ENCODE results near the gene PDZRN4.
"Not testable (repeated sequence)": the region's sequence is repeated elsewhere in the genome, so short reads cannot be mapped to it uniquely, and the experiment has no call there.

PDZRN4 gene

DNA sequence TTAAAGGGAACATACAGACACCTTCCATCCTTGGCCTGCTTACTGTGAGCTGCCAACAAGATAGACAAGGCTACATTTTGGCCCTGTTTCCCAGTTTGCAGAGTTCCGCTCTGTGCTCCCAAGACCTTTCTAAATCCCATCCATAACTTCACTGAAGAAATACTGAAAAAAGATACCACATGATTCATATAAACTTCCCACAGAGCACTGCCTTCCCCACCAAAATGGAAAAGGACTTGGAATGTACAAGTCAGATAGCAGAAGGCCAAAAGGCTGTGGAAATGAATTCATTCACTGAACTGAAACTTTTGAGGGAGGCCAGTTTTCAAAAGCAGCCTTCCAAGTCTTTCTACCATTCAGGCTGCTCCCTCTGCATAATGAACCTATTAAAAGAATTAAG lies 29.6 kb downstream of the PDZRN4 start:
- DNase-seq, result no peak

GRCh38 chr12:41220931-41221330 lies 32.8 kb downstream of the PDZRN4 start:
- DNase-seq, result no peak

GRCh38 chr12:41221491-41221890 lies 33.4 kb downstream of the PDZRN4 start:
- no peak for DNase-seq

DNA sequence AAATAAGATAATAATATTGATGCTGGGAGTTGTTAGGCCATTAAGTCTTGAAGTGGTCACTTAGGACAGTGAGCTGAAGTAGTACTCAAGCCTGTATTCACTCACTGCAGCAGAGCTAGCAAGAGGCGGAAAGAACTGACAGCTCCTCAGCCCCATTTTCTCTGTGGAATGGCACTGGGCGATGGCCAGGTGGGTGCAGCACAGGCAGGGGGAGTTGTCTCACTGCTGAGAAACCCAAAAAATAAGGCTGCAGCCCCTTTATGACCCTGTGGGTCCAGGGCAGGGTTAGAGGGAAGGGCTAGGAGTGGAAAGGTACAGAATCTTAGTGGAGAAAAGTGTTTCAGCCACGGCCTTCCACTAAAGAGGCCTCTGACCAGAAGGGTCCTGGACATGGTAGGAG lies 35.5 kb downstream of the PDZRN4 start:
- DNase-seq, result no peak

GRCh38 chr12:41224066-41224465 lies 35.9 kb downstream of the PDZRN4 start:
- DNase-seq, result no peak

DNA sequence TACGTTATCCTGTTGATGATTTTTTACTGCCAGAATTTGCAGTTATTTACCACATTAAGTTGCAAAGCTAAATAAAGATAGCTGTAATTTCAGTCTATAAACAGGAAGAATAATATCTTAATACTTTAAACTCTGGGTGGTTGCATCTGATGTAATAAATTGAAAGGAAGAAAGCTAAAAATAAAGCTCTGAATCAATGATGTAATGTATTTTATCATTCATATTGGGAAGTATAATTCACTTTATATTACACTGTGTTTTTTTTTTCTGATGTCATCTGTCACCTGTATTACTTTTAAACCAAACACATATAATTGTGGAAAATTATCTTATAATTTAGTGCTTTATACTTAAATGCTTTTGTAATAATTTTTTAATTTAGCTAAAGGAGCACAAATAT lies 37.1 kb downstream of the PDZRN4 start:
- no peak for DNase-seq

DNA sequence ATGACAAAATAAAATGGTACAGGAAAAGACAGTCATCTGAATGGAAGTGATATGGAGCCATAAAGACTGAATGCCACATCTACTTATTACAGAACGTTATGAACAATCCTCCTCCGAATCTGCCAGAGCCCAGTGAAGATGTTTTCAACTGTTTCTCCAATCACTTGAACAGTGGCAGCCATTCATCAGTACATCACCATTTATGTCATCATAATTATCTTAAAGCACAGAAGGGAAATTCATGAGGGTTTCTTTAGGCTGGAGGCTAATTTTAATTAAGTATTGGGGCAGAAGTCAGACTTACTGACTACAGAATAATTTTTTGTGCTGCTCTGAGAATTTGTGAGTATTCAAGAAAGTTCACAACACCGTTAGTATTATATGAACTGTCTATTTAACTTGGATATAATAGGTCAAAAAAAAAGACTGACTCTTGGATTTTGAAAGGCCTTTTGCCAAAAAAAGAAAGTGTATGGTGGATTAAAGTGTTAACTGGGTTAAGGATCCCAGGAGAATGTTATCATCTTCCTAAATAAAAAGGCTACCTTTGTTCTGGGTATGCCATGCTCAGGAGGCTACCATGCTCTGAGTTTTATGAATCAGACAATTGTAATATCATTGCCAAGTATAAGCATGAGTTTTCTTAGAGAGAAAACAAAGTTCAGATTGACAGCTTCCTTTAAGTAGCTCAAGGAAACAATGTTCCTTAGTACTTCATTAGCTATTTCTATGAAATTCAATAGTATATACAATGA lies 40.1 kb downstream of the PDZRN4 start:
- DNase-seq, result no peak

DNA sequence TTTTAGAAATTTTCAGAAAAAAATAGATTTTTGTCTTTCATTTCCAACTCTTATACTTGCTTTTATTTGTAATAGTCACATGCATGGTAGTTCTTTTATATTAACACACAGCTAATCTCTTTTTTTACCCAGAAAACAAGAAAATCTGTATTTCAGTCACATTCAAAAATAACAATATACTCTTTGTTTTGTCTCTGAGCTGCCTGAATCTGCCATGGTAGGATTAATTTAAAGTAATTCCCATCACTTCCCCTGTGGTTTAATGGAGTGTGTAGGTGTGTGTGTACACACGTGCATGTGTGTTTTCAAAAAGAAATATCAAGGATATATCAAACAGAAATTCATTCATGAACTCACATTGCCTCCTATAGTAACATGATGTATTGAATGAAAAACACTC lies 42.6 kb downstream of the PDZRN4 start:
- DNase-seq, result no peak

GRCh38 chr12:41234692-41235091 lies 46.6 kb downstream of the PDZRN4 start:
- DNase-seq, result no peak

GRCh38 chr12:41242603-41243002 lies 54.5 kb downstream of the PDZRN4 start:
- DNase-seq, result no peak

GRCh38 chr12:41248391-41248790 lies 60.3 kb downstream of the PDZRN4 start:
- DNase-seq, result no peak

DNA sequence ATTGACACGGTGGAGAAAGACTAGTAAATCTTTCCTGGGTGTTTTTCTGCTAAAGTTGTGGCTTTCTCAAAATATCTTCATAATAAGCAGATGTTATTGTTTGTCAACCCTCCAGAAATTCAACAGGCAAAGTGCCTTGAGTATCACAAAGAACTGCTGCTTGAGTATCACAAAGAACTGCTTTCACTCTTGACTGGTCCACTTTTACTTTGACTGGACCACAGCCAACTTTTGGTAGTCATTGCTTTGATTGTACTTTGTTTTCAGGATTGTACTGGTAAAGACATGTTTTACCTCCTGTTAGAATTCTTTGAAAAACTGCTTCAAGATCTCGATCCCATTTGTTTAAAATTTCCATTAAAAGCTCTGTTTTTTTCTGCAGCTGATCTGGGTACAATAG lies 62.6 kb downstream of the PDZRN4 start:
- no peak for DNase-seq

GRCh38 chr12:41254004-41254914 lies 66.1 kb downstream of the PDZRN4 start:
- DNase-seq, result no peak

- DNase-seq, result not testable (repeated sequence)
Observed at GRCh38 chr12:41263196-41263595, 75.1 kb downstream of the PDZRN4 start.

DNA sequence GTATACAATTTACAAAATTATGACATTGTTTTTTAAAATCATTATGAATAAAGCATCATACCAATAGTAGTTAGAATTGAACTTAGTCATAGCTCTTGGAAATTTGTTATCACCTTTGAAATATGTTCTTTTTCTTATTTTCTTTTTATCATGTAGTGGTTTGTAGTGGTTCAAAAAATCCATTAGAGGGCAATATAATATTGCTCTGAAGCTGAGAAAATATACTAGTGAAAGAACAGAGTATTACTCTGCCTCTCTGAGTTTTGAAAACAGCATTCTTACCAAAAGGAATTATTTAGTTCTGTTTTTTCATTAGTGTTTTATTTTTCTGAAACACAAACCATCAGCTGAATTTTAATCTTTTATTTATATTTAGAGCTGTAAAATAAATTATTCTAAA lies 76.2 kb downstream of the PDZRN4 start:
- no peak for DNase-seq

DNA sequence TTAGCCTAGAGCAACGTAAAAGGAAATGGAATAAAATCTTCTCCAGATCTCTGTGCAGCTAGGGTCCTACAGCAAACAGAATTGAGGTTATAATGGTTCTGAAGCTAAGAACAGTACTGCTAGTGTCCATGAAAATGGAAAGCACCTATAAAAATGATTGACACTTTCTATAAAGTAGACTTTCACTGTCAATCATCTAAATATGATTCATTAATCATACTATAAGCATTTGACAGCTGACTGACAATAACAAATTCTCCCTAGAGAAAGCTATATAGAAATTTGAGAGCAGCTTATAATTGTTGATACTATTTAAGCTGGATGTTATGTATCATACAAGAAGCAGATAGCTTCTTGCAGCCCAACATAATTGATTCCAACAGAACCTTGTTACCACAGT lies 80.9 kb downstream of the PDZRN4 start:
- no peak for DNase-seq

GRCh38 chr12:41271489-41271888 lies 83.4 kb downstream of the PDZRN4 start:
- no peak for DNase-seq

DNA sequence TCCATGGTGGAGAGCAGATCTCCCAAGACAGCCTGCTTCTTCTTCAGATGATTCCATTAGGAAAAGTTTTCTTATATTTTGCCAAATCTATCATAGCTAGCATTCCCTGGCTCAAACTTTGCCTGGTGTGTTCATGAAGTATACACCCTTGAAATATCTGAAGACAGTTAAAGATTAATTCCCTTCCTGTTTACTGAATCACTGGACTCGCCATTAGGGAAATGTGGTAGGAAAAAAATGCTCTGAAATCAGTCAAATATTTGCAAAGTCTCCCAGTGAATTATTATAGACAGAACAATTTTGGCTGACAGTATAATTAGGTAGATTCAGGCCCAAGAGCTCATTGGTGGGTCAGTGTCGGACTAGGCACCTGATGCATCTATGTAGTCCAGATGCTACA lies 86.5 kb downstream of the PDZRN4 start:
- no peak for DNase-seq

- no peak for DNase-seq
Observed at GRCh38 chr12:41277100-41277945, 89.2 kb downstream of the PDZRN4 start.

GRCh38 chr12:41277946-41278267 lies 89.8 kb downstream of the PDZRN4 start:
- no peak for DNase-seq

DNA sequence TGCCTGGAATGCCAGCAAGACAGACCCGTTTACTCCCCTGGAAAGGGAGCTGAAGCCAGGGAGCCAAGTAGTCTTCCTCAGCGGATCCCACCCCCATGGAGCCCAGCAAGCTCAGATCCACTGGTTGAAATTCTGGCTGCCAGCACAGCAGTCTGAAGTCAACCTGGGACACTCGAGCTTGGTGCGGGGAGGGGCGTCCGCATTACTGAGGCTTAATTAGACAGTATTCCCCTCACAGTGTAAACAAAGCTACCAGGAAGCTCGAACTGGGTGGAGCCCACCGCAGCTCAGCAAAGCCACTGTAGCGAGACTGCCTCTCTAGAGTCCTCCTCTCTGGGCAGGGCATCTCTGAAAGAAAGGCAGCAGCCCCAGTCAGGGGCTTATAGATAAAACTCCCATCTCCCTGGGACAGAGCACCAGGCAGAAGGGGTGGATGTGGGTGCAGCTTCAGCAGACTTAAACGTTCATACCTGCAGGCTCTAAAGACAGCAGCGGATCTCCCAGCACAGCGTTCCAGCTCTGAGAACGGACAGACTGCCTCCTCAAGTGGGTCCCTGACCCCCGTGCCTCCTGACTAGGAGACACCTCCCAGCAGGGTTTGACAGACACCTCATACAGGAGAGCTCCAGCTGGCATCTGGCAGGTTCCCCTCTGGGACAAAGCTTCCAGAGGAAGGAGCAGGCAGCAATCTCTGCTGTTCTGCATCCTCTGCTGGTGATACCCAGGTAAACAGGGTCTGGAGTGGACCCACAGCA lies 92.4 kb downstream of the PDZRN4 start:
- not testable (repeated sequence) for DNase-seq

DNA sequence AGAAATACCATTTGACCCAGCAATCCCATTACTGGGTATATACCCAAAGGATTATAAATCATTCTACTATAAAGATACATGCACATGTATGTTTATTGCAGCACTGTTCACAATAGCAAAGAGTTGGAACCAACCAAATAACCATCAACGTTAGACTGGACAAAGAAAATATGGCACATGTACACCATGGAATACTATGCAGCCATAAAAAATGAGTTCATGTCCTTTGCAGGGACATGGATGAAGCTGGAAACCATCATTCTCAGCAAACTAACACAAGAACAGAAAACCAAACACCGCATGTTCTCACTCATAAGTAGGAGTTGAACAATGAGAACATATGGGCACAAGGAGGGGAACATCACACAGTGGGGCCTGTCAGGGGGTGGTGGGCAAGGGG lies 97.3 kb downstream of the PDZRN4 start:
- not testable (repeated sequence) for DNase-seq

DNA sequence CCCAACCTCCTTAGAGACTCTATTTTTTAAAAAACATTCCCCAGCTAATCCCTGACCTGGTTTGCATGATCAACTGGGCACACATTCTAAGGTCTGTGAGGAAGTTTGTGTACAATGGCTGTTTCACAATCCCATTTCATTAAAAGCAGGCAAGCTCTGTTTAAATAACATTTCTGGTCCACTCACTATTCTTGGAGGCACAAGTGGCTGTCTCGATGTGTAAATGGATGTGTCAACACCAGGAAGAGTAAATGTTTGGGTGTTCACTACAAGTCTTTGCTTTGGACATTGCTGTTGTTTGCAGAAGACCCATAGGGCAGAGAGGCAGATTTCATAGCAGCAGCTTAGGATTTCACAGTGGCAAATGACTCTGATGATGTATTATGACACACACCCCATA lies 98.3 kb downstream of the PDZRN4 start:
- no peak for DNase-seq
